ENCODE data around the gene THTPA. TPM values are rescaled to one million over a fixed set of nuclear protein-coding genes. Genes with fewer than 3 reads are reported as not detected.

The THTPA gene
- total and polyA plus RNA-seq, 2 donors (not counting 1 experiment from before 2014, with no cell fraction given) = 17.0 to 21.4 TPM

- Histone ChIP-seq H4K20me1 (ENCODE audit: control insufficient read depth, insufficient read depth, low read length, poor library complexity, severe bottlenecking) (peaks cover 20% of the 10 kb centered on the region), H3K4me3 (ENCODE audit: control extremely low read depth in 1 of 5, extremely low read depth in 1 of 5, insufficient read depth in 1 of 5, low read depth in 2 of 5, low read length in 4 of 5) (no peak overlapping the region), H2AFZ (ENCODE audit: insufficient read depth, low read depth, low read length, poor library complexity, severe bottlenecking) (peak overlapping the region; percentile 89), H3K4me2 (replicated peaks; ENCODE audit: low read depth, low read length, poor library complexity, severe bottlenecking) (peak overlapping the region; percentile 76), H3K4me1 (ENCODE audit: control insufficient read depth in 2 of 2, insufficient read depth in 2 of 2, low read length in 2 of 2) (peaks cover 15 to 23% of the 10 kb centered on the region in 2 donors), H3K9me3 (ENCODE audit: control extremely low read depth in 1 of 3, control insufficient read depth in 2 of 3, insufficient read depth in 1 of 3, low read length in 2 of 3) (no peaks in the 10 kb centered on the region), H3K27ac (ENCODE audit: low read length in 2 of 2) (no peak overlapping the region), H3K36me3 (replicated peaks in 1 of 2; ENCODE audit: control extremely low read depth in 1 of 2, control insufficient read depth in 1 of 2, extremely low read depth in 1 of 2, insufficient read depth in 2 of 2, low read length in 1 of 2) (peaks cover 0 to 26% of the 10 kb centered on the region in 2 experiments), H3K79me2 (ENCODE audit: control insufficient read depth, insufficient read depth, low read length) (peaks cover 26% of the 10 kb centered on the region), H3K27me3 (replicated peaks in 1 of 4; ENCODE audit: control extremely low read depth in 1 of 4, control insufficient read depth in 3 of 4, insufficient read depth in 4 of 4, low read length in 3 of 4) (peaks cover 0 to 19% (median 3%) of the 10 kb centered on the region in 4 experiments), H3K9ac (ENCODE audit: low read length) (no peak overlapping the region)
- TF ChIP-seq CTCF (IDR thresholded peaks at IDR 0.05) (no peak), EZH2 (IDR thresholded peaks at IDR 0.05; ENCODE audit: borderline replicate concordance, insufficient read depth, low read depth, low read length, poor library complexity, severe bottlenecking) (no peak)
- CTCF ChIA-PET = interaction anchor here (4.1 to 9.3 kb wide), 2 partner anchors 11 to 91 kb away, joined by 24 to 61 read pairs; partner anchors contain the start of gene THTPA
- intact Hi-C loops (cut with micrococcal nuclease) = loop anchor here (5.0 to 10.0 kb wide), 4 partner anchors 284 to 874 kb away; partner anchors contain the start of genes HOMEZ, PCK2 and SDR39U1
- Mint-ChIP-seq H3K9me3 (ENCODE audit: insufficient read depth) (no peaks in the 10 kb centered on the region), H3K27me3 (peaks cover 24% of the 10 kb centered on the region), H3K4me1 (peaks cover 31% of the 10 kb centered on the region), H3K27ac (peak overlapping the region; percentile 76), H3K4me3 (peak overlapping the region; percentile 96)
- POLR2A ChIA-PET = interaction anchor here (1.1 kb wide), 1 partner anchor 798 kb away, joined by 3 read pairs; no protein-coding TSS in a partner anchor
- WGBS (ENCODE audit: insufficient coverage) = no CpG with 5 or more reads among the region's 6 CpGs
- DNase-seq (peak; percentile 41), ATAC-seq (ENCODE audit: low read depth) (no peak)
These were observed 12.7 kb downstream of the THTPA start for GRCh38 chr14:23568600-23569331.
